Ishikawa (cell line): ENCODE measurements around the gene CAV3.

Experiments used
- CEBPB ChIP-seq: IDR thresholded peaks from 2 replicates; pipeline ENCODE4 v1.6.1; 2012
- CREB1 ChIP-seq: IDR thresholded peaks from 2 replicates; pipeline ENCODE4 v1.6.1; 2012; ENCODE audit warnings: low read depth
- EGR1 ChIP-seq: IDR thresholded peaks from 2 replicates; pipeline ENCODE4 v1.6.1; 2012
- EP300 ChIP-seq: IDR thresholded peaks from 2 replicates; pipeline ENCODE4 v1.6.1; 2012; ENCODE audit warnings: borderline replicate concordance
- FOXM1 ChIP-seq: IDR thresholded peaks from 2 replicates; pipeline ENCODE4 v1.6.1; 2012; ENCODE audit warnings: low read depth, borderline replicate concordance
- MAX ChIP-seq: IDR thresholded peaks from 2 replicates; pipeline ENCODE4 v1.6.1; 2012
- NFIC ChIP-seq: IDR thresholded peaks from 2 replicates; pipeline ENCODE4 v1.6.1; 2012
- RAD21 ChIP-seq: IDR thresholded peaks from 2 replicates; pipeline ENCODE4 v1.6.1; 2012; ENCODE audit warnings: low read depth
- TAF1 ChIP-seq: IDR thresholded peaks from 2 replicates; pipeline ENCODE4 v1.6.1; 2012; ENCODE audit warnings: low read depth, mild to moderate bottlenecking
- TCF12 ChIP-seq: IDR thresholded peaks from 2 replicates; pipeline ENCODE4 v1.6.1; 2012; ENCODE audit warnings: low read depth
- TEAD4 ChIP-seq: IDR thresholded peaks from 2 replicates; pipeline ENCODE4 v1.6.1; 2012
- YY1 ChIP-seq: IDR thresholded peaks from 2 replicates; pipeline ENCODE4 v1.6.1; 2012; ENCODE audit warnings: low read depth
- ZBTB7A ChIP-seq: IDR thresholded peaks from 2 replicates; pipeline ENCODE4 v1.6.1; 2012; ENCODE audit warnings: low read depth
- TF ChIP-seq, protein P1 (sequence below): IDR thresholded peaks from 2 replicates; pipeline ENCODE4 v1.6.1; 2012
- TF ChIP-seq, protein P2 (sequence below): IDR thresholded peaks from 2 replicates; pipeline ENCODE4 v1.6.1; 2012; ENCODE audit warnings: low read depth, mild to moderate bottlenecking

Gene CAV3

GRCh38 chr3:8768364-8769087 is 34.9 kb downstream of the CAV3 start:
- TF ChIP-seq TAF1, result no peak
- TF ChIP-seq NFIC, result no peak
- TF ChIP-seq MAX, result no peak
- no peak for TF ChIP-seq ZBTB7A
- no peak for TF ChIP-seq EP300
- TF ChIP-seq, protein P1, sequence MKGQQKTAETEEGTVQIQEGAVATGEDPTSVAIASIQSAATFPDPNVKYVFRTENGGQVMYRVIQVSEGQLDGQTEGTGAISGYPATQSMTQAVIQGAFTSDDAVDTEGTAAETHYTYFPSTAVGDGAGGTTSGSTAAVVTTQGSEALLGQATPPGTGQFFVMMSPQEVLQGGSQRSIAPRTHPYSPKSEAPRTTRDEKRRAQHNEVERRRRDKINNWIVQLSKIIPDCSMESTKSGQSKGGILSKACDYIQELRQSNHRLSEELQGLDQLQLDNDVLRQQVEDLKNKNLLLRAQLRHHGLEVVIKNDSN, result no peak
- TF ChIP-seq FOXM1, result no peak
- TF ChIP-seq CREB1, result no peak
- no peak for TF ChIP-seq EGR1
- TF ChIP-seq, protein P2, sequence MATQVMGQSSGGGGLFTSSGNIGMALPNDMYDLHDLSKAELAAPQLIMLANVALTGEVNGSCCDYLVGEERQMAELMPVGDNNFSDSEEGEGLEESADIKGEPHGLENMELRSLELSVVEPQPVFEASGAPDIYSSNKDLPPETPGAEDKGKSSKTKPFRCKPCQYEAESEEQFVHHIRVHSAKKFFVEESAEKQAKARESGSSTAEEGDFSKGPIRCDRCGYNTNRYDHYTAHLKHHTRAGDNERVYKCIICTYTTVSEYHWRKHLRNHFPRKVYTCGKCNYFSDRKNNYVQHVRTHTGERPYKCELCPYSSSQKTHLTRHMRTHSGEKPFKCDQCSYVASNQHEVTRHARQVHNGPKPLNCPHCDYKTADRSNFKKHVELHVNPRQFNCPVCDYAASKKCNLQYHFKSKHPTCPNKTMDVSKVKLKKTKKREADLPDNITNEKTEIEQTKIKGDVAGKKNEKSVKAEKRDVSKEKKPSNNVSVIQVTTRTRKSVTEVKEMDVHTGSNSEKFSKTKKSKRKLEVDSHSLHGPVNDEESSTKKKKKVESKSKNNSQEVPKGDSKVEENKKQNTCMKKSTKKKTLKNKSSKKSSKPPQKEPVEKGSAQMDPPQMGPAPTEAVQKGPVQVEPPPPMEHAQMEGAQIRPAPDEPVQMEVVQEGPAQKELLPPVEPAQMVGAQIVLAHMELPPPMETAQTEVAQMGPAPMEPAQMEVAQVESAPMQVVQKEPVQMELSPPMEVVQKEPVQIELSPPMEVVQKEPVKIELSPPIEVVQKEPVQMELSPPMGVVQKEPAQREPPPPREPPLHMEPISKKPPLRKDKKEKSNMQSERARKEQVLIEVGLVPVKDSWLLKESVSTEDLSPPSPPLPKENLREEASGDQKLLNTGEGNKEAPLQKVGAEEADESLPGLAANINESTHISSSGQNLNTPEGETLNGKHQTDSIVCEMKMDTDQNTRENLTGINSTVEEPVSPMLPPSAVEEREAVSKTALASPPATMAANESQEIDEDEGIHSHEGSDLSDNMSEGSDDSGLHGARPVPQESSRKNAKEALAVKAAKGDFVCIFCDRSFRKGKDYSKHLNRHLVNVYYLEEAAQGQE, result no peak

- peak; percentile 15; the same call in 1 of the 2 replicates for TF ChIP-seq EGR1
- peak; percentile 82 for TF ChIP-seq RAD21
- no peak for TF ChIP-seq NFIC
- no peak for TF ChIP-seq YY1
- TF ChIP-seq MAX, result peak; percentile 37; the same call in 1 of the 2 replicates
- no peak for TF ChIP-seq TAF1
- TF ChIP-seq ZBTB7A, result no peak
- TF ChIP-seq, protein P1, result 0 out of 2 replicates have a peak, but pooled peaks have one; percentile 2
Observed at GRCh38 chr3:8769088-8769822, 35.7 kb downstream of the CAV3 start, which contains the start of gene OXTR. Gene OXTR (minus strand): TSS chr3:8769613. CDS start chr3:8768187, 1,426 bp downstream.

DNA sequence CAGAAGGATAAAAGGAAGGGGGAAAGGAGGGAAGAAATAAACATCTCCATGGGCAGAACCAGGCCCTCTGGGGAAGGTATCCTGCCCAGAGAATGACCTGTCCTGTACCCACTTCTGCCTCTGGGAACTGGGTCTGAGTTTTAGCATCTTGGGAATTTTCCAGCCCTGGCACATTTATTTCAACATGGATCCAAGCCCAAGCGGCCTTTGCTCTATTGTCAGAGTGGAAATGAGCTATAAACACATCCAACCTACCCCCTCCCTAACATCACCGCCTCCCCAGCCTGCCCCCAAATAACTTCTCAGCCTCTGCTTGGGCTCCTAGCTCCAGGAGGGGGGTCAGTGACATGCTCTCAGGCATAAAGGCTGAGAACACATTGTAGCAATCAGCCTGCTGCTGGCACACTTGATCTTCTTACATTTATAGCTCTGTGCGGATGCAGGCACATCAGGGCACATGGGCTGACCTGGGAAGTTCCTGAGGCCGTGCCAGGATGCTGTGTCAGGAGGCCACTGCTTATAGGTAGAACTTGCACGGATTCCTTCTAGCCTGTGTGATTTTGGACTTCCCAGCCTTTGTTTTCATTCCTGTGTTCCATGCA is 40.4 kb downstream of the CAV3 start:
- TF ChIP-seq FOXM1 (no peak), NFIC (no peak), CREB1 (no peak), TAF1 (no peak), EGR1 (no peak)
- TF ChIP-seq, protein P2, result no peak
- TF ChIP-seq, protein P1, result no peak

DNA sequence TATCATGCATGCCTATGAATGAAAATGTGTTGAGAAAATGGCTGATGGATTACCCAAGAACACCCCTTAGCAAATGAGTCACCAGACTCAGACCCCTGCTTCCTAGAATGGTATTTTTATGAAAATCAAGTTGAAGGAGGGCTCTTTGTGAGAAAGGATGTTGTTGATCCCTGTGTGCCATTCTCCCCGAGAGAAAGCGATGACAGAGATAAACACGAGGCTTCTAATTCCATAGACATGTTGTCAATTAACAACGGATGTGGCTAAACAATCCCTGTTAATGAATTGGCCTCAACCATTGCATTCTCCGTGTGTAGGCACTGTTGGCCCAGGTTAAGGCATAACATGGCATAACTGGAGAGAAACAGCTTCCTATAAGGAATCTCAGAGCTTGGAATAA is 41.6 kb downstream of the CAV3 start:
- TF ChIP-seq TAF1 (no peak), TEAD4 (no peak), YY1 (no peak), TCF12 (no peak), ZBTB7A (no peak), NFIC (no peak), EGR1 (no peak), CREB1 (no peak), CEBPB (no peak), MAX (no peak), EP300 (no peak), RAD21 (no peak), FOXM1 (no peak)
- TF ChIP-seq, protein P1, result no peak
- TF ChIP-seq, protein P2, result no peak
